DOHH2 (cell line): ENCODE data around the gene EPHA3.

Source experiments
- H3F3A ChIP-seq: fragments of 200-600 bp; sonication (generic), shearing (Covaris generic); 2 replicates; pipeline ENCODE4 v1.6.0; 2016; ENCODE audit warnings: antibody characterized with exemption, mild to moderate bottlenecking; ENCODE audit not compliant: control insufficient read depth, insufficient read depth
- H3K27ac ChIP-seq: fragments of 200-600 bp; sonication (generic); 2 replicates; pipeline ENCODE4 v1.5.1; 2014; ENCODE audit warnings: low read depth, mild to moderate bottlenecking, low read length, moderate library complexity
- H3K27me3 ChIP-seq: fragments of 200-600 bp; sonication (generic); 2 replicates; pipeline ENCODE4 v1.6.1; 2014; ENCODE audit warnings: mild to moderate bottlenecking, low read length, mixed read lengths; ENCODE audit not compliant: control insufficient read depth
- H3K36me3 ChIP-seq: fragments of 200-600 bp; sonication (generic); 2 replicates; pipeline ENCODE4 v1.6.1; 2014; ENCODE audit warnings: mild to moderate bottlenecking, low read length, moderate library complexity, mixed read lengths; ENCODE audit not compliant: control insufficient read depth
- H3K4me1 ChIP-seq: fragments of 200-600 bp; sonication (generic); 2 replicates; pipeline ENCODE4 v1.6.1; 2014; ENCODE audit warnings: mild to moderate bottlenecking, low read length, mixed read lengths; ENCODE audit not compliant: control insufficient read depth
- H3K4me2 ChIP-seq: fragments of 200-600 bp; sonication (generic); 2 replicates; pipeline ENCODE4 v1.6.0; 2014; ENCODE audit warnings: mild to moderate bottlenecking, low read length, moderate library complexity
- H3K4me3 ChIP-seq: fragments of 200-600 bp; sonication (generic); 2 replicates; pipeline ENCODE4 v1.5.1; 2014; ENCODE audit warnings: mild to moderate bottlenecking, low read length, mixed read lengths
- H3K79me2 ChIP-seq: fragments of 200-600 bp; sonication (generic); 2 replicates; pipeline ENCODE4 v1.6.1; 2014; ENCODE audit warnings: mild to moderate bottlenecking, low read length, mixed read lengths; ENCODE audit not compliant: control insufficient read depth
- H3K9me2 ChIP-seq: fragments of 200-600 bp; sonication (generic); replicated peaks from 2 replicates; pipeline ENCODE4 v1.6.1; 2014; ENCODE audit warnings: mild to moderate bottlenecking, low read length, mixed read lengths; ENCODE audit not compliant: control insufficient read depth
- H3K9me3 ChIP-seq: fragments of 200-600 bp; sonication (generic); 2 replicates; pipeline ENCODE4 v1.6.1; 2014; ENCODE audit warnings: antibody characterized with exemption, low read length, mixed read lengths; ENCODE audit not compliant: control insufficient read depth, insufficient read depth
- H4K20me1 ChIP-seq: fragments of 200-600 bp; sonication (generic); 2 replicates; pipeline ENCODE4 v1.6.0; 2014; ENCODE audit warnings: low read depth, mild to moderate bottlenecking, antibody characterized with exemption, low read length, moderate library complexity; ENCODE audit not compliant: control insufficient read depth, insufficient read depth
- CTCF ChIP-seq: fragments of 200-600 bp; sonication (generic); IDR thresholded peaks from one replicate; pipeline ENCODE4 v1.5.1; 2014; ENCODE audit warnings: antibody characterized with exemption, mild to moderate bottlenecking, low read depth, low read length; ENCODE audit not compliant: poor library complexity, severe bottlenecking
- EZH2phosphoT487 ChIP-seq: fragments of 200-600 bp; sonication (generic); IDR thresholded peaks from 2 replicates; pipeline ENCODE4 v1.6.1; 2017; ENCODE audit warnings: borderline replicate concordance, mild to moderate bottlenecking, antibody characterized with exemption, low read length, moderate library complexity, mixed read lengths

EPHA3 gene

DNA sequence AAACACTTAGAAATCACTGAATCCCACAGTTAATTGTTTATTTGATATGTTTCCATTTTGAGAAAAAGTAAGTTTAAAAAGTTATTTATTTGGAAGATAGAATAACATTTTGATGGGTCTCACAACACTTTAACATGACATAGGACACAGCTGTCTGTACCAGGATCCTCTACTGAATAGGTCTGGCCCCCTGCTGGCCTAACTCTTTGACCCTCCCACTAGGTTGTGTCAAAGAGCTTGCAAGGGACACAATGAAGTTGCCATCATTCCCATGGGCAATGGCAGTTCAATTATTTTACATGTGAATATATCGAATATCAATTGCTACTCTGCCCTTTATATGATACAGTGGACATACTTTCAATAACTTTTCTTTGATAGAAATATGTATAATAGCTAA lies 138.9 kb downstream of the EPHA3 start:
- no peaks in the 10 kb centered on the region for H3K4me1 ChIP-seq
- H3F3A ChIP-seq, result no peaks in the 10 kb centered on the region
- H3K4me3 ChIP-seq, result no peak overlapping the region
- H3K27me3 ChIP-seq, result no peaks in the 10 kb centered on the region
- TF ChIP-seq EZH2phosphoT487 (no peak), CTCF (no peak)
- H3K9me2 ChIP-seq, result no peaks in the 10 kb centered on the region
- no peaks in the 10 kb centered on the region for H3K9me3 ChIP-seq
- no peak overlapping the region for H3K4me2 ChIP-seq
- H3K79me2 ChIP-seq, result no peaks in the 10 kb centered on the region
- no peaks in the 10 kb centered on the region for H3K36me3 ChIP-seq
- H4K20me1 ChIP-seq, result no peaks in the 10 kb centered on the region
- no peak overlapping the region for H3K27ac ChIP-seq

DNA sequence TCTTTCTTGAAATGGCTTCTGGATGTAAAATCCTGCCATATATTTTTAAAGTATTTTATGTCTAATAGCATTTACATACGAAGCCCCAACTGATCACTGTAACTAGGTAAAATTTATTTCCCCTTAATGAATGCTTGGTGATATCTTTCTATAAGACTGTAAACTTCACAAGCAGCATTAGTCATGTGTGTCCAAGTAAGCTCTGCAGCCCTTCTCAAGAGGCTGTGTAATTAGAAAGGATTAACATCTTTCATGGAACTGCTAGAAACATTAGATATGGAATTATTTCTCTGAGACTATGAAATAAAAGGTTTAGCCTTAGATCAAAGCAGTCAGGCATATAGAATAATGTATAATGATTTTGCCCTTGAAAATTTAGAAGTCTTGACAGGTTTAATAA lies 143.3 kb downstream of the EPHA3 start:
- no peaks in the 10 kb centered on the region for H4K20me1 ChIP-seq

GRCh38 chr3:89252016-89252415 lies 144.6 kb downstream of the EPHA3 start:
- no peaks in the 10 kb centered on the region for H3K27me3 ChIP-seq
- H3K4me3 ChIP-seq, result no peak overlapping the region
- H3F3A ChIP-seq, result no peaks in the 10 kb centered on the region
- H4K20me1 ChIP-seq, result no peaks in the 10 kb centered on the region
- no peaks in the 10 kb centered on the region for H3K9me3 ChIP-seq
- H3K4me1 ChIP-seq, result no peaks in the 10 kb centered on the region
- no peaks in the 10 kb centered on the region for H3K79me2 ChIP-seq
- H3K36me3 ChIP-seq, result no peaks in the 10 kb centered on the region
- no peak overlapping the region for H3K4me2 ChIP-seq
- H3K9me2 ChIP-seq, result no peaks in the 10 kb centered on the region
- no peak for TF ChIP-seq CTCF
- no peak for TF ChIP-seq EZH2phosphoT487
- H3K27ac ChIP-seq, result no peak overlapping the region

More for the DNA sequence above, 143.3 kb downstream of the EPHA3 start:
- H3K27ac ChIP-seq, result no peak overlapping the region
- H3K36me3 ChIP-seq, result no peaks in the 10 kb centered on the region
- no peaks in the 10 kb centered on the region for H3K27me3 ChIP-seq
- H3K4me2 ChIP-seq, result no peak overlapping the region
- H3F3A ChIP-seq, result no peaks in the 10 kb centered on the region
- no peaks in the 10 kb centered on the region for H3K79me2 ChIP-seq
- no peaks in the 10 kb centered on the region for H3K9me3 ChIP-seq
- TF ChIP-seq CTCF, result no peak
- no peak for TF ChIP-seq EZH2phosphoT487
- H3K4me1 ChIP-seq, result no peaks in the 10 kb centered on the region
- no peak overlapping the region for H3K4me3 ChIP-seq
- no peaks in the 10 kb centered on the region for H3K9me2 ChIP-seq

GRCh38 chr3:89252860-89253259 lies 145.4 kb downstream of the EPHA3 start:
- Histone ChIP-seq H3K36me3 (no peaks in the 10 kb centered on the region), H3K9me2 (no peaks in the 10 kb centered on the region), H3K9me3 (no peaks in the 10 kb centered on the region), H3K4me2 (no peak overlapping the region), H3K79me2 (no peaks in the 10 kb centered on the region), H3K4me1 (no peaks in the 10 kb centered on the region), H3F3A (no peaks in the 10 kb centered on the region), H3K4me3 (no peak overlapping the region), H3K27me3 (no peaks in the 10 kb centered on the region), H4K20me1 (no peaks in the 10 kb centered on the region), H3K27ac (no peak overlapping the region)
- TF ChIP-seq EZH2phosphoT487 (no peak), CTCF (no peak)
